ENCODE results near the gene STYXL1.

DNA sequence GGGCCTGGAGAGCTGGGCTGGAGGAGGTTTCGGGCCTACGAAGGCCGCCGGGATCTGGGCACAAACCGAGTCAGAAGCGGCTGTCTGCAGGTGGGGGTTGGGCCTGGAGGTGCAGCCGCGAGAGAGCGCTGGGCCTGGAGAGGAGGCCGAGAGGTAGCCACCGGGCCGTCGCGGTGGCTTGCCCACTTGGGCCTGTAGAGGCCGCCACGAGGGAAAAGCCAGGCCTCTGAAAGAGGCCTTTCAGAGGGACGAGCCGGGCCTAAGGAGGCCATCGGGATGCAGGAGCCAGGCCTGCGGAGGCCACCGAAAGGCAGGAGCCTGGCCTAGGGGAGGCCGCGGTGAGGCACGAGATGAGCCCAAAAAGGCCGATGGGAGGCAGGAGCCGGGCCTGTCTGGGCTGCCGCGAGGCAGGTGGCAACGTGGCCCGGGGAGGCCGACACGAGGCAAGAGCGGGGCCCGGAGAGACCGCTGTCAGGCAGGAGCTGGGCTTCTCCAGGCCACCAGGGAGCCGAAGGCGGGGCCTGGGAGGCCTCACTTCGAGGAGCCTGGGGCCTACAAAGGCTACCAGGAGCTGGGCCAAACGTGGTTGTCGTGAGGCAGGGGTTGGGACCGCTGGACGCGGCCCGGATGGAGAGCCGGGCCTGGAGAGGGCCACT is 25.7 kb upstream of the STYXL1 start:
- TF ChIP-seq, protein P1, sequence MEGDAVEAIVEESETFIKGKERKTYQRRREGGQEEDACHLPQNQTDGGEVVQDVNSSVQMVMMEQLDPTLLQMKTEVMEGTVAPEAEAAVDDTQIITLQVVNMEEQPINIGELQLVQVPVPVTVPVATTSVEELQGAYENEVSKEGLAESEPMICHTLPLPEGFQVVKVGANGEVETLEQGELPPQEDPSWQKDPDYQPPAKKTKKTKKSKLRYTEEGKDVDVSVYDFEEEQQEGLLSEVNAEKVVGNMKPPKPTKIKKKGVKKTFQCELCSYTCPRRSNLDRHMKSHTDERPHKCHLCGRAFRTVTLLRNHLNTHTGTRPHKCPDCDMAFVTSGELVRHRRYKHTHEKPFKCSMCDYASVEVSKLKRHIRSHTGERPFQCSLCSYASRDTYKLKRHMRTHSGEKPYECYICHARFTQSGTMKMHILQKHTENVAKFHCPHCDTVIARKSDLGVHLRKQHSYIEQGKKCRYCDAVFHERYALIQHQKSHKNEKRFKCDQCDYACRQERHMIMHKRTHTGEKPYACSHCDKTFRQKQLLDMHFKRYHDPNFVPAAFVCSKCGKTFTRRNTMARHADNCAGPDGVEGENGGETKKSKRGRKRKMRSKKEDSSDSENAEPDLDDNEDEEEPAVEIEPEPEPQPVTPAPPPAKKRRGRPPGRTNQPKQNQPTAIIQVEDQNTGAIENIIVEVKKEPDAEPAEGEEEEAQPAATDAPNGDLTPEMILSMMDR (IDR thresholded peaks at IDR 0.05): no peak
- TF ChIP-seq POLR2A (IDR thresholded peaks at IDR 0.05): no peak

All from right lobe of liver (tissue), 4 donors.